GM12801 (cell line): ENCODE measurements around the gene ZNF565.

Source experiments
- CTCF ChIP-seq: IDR thresholded peaks from one replicate; pipeline ENCODE4 v1.5.1; 2011; ENCODE audit warnings: control low read depth; ENCODE audit not compliant: insufficient read length; ENCODE audit errors: extremely low read depth

Gene ZNF565

GRCh38 chr19:36214386-36215275 lies at the start of gene ZNF565, which contains the start of gene ZNF146:
ZNF565 (minus strand) TSS chr19:36214665; CDS start chr19:36201985, 12,680 bp downstream.
ZNF146 (plus strand) TSS chr19:36215106; CDS start chr19:36236441, 21,335 bp downstream.
- no peak for TF ChIP-seq CTCF

DNA sequence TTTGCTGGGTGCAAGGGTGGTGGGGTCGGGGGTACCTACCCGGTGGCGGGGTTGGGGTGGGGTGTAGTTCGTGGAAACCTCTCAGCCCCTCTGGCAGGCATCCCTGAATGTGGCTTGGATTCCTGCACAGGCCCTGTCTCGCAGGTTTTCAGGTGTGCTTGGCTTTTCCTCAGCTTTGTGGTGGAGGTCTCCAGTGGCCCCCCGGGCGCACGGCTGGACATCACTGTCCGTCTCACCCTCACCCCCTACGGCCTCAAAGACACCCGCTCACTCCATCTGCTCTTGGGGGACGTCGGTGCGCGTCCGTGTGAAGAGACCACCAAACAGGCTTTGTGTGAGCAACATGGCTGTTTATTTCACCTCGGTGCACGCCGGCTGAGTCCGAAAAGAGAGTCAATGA lies 44.7 kb upstream of the ZNF565 start:
- no peak for TF ChIP-seq CTCF

GRCh38 chr19:36258028-36258875 lies 43.8 kb upstream of the ZNF565 start:
- no peak for TF ChIP-seq CTCF

- TF ChIP-seq CTCF, result no peak
Observed at GRCh38 chr19:36257520-36257876, 43.0 kb upstream of the ZNF565 start.

DNA sequence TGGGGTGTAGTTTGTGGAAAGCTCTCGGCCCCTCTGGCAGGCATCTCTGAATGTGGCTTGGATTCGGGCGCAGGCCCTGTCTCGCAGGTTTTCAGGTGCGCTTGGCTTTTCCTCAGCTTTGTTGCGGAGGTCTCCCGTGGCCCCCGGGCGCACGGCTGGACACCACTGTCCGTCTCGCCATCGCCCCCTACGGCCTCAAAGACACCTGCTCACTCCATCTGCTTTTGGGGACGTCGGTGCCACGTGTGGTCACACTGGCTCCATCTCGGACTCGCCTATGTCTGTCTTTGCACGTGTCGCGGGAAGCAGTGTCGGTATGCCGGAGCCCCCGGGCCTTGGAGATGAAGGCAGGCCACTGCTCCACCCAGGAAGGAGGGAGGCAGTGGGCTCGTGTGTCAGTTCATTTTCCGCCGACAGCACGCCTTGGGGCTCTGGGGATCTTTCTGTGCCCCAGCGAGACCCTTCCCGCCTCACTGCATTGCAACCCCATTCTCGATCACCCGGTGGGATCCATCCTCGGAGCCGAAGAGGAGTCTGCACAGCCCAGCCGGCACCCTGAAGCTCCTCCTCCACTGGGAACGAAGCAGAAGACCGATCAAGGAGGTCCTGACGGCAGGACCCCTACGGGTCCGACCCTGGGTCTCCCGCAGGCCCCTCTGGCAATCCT lies 42.5 kb upstream of the ZNF565 start:
- TF ChIP-seq CTCF, result no peak

DNA sequence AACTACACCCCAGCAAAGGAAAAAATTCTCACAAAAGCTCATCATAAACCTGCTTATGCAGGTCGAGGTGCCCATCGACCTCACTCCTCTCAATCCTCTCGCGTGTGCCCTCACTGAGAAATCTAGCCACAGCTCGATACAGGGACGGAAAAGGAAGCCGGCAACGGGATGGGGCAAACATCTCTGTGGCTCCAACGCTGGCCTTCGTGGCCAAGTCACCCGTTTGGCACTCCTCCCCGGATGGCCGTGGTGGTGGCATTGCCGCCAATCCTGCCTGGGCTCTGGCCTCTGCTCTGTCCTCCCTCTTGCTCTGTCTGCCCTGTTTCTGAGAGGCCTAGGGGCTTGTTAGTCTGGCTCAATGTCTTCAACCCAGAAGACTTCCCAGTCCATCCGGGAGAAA lies 41.6 kb upstream of the ZNF565 start:
- TF ChIP-seq CTCF, result no peak

DNA sequence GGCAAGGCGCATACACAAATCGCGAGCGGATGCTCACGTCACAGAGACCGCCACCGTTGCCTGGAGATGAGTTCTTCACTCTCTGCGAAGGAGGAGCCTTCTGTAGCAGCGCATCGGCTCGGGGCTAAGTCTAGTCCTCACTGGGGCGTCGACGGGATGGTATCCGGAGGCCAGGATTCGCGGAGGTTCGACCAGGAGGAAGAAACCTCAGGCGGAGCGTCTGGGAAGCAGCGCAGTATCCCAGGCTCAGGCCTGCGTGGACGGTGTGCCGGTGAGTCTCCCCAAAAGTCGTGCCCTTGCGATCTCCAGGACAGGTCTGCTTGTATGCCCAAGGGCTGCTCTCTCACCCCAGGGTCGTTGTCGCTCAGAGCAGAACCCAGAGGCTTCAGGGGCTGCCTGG lies 40.9 kb upstream of the ZNF565 start:
- TF ChIP-seq CTCF, result no peak
